GM19395 (cell line): ENCODE measurements around the gene COQ2.
"Not testable (repeated sequence)": the region's sequence is repeated elsewhere in the genome, so short reads cannot be mapped to it uniquely, and the experiment has no call there.

Experiments
- ATAC-seq: cut with Tn5 transposase; IDR thresholded peaks from one replicate; pipeline ENCODE4 v1.9.1; 2021; ENCODE audit warnings: mild to moderate bottlenecking, moderate library complexity; ENCODE audit not compliant: unreplicated experiment

Gene COQ2, protein sequence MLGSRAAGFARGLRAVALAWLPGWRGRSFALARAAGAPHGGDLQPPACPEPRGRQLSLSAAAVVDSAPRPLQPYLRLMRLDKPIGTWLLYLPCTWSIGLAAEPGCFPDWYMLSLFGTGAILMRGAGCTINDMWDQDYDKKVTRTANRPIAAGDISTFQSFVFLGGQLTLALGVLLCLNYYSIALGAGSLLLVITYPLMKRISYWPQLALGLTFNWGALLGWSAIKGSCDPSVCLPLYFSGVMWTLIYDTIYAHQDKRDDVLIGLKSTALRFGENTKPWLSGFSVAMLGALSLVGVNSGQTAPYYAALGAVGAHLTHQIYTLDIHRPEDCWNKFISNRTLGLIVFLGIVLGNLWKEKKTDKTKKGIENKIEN

DNA sequence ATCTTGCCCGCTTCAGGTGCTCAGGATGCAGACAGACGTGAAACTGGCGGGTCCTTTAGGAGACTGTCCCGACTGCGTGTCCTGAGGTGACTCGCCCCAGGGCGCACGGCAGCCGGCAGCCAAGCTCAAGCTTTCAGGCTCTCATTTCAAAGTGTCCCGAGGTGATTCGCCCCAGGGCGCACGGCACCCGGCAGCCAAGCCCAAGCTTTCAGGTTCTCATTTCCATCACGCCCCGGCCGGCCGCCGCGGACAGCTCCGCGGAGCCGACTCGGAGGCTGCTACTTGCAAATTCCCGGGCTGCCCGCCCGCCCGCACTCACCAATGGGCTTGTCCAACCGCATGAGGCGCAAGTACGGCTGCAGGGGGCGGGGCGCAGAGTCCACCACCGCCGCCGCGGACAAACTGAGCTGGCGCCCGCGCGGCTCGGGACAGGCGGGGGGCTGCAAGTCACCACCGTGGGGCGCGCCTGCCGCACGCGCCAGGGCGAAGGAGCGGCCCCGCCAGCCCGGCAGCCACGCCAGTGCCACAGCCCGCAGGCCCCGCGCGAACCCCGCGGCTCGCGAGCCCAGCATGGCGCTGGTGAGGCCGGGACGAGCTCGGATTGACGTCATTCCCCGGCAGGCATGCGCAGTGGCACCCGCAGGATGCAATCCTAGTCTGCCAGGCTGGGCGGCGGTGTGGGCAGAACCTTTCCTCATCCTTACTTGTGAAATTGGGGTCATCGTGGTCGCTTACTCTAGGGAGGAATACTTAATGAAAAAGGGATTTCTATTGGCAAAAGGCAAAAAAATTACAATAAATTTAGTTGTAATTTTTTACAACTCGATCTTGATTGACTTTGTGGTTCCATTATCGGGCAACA is at the start of gene COQ2:
COQ2 (minus strand) TSS at position 606 of the 862 bp plus-strand sequence; CDS start at position 572, 34 bp downstream.
- ATAC-seq: peak; percentile 88

DNA sequence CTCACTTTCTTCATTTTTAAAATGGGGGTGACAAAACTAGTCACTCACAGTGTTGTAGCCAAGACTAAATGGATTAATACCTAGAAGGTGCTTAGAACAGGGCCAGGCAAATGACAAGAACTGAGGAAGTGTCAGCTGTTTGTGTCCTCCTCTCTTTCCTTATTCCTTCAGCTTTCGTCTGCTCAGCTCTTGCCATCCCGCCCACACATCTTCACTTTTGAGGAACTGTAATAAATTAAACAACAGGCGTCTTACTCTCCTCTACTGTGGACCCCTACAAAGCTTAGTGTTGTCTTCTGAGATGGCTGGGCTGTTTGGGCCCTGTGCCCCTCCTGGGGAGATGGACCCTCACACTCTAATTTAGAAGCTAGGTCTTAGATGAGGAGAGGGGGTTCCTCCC is 47.4 kb upstream of the COQ2 start:
- ATAC-seq: no peak

DNA sequence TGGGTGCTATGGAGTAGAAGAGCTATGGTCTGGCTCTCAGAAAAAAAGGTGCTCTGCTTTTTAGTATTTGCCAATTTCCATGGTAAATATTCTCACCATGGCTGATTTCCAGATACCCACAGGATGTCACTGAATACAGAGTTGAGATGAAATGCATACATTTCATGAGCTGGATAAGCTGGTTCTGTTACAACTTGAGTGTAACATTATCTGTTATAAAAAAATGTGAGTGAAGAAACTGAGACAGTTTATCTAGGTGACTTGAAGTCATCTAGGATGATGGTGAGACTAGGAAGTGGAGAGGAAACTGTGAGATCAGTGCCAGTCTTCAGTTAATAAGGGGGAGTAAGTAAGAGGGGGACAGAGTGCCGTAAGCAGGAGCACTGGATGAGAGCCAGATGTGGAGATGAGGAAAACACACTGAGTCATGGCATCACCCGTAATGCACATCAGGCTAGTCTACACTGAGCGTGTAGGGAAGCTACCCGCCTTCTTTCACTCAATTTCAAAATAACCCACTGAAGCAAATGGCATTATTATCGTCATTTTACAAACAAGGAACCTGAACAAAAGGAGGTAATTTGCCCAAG is 45.0 kb upstream of the COQ2 start:
- no peak for ATAC-seq

DNA sequence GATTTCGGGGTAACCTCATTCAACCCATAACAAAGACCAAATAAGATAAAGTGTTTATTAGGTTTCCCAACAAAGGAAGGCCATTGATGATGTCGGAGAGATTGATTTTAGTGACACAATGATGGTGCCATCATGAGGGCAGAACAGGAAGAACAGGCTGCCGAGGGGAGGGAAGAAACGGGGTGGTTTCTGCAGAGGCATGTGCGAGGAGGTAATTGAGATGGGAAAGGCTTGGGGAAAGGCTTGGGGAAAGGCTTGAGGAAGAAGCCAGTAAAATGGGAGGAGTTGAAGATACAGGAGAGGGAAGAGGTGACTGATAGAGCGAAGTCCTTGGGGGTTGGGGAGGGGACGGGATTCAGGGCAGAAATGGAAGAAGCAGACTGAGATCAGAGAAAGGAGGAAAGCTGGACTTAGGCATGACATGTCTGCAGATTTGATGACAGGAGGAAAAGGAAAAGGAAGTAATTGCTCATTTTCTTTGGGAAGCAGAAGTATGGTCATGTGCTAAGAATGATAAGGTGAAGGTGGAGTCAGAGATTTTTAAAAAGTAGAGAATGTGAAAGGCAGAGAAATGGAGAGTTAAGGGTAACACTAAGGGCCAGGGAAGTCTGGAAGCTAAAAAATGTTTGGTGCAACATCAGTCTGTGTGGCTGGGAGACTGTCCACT is 44.1 kb upstream of the COQ2 start:
- no peak for ATAC-seq

DNA sequence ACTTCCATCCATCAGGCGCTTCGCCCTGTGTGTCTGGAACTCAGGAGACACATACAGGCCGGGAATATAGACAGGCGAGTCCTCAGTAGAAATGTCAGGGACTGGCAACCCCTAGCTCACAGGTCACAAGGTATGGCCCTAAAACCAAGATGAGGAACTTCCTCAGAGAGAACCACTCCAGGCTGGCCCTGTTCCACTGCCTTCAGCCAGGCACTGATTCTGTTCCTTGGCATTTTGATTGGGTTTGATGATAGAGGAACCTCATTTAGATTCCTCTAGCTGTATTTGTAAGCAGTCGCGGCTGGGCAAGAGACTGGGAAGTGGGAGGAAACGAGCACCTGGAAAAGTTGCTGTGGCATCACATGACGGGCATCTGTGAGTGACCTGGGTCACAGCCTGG is 41.9 kb upstream of the COQ2 start:
- no peak for ATAC-seq

DNA sequence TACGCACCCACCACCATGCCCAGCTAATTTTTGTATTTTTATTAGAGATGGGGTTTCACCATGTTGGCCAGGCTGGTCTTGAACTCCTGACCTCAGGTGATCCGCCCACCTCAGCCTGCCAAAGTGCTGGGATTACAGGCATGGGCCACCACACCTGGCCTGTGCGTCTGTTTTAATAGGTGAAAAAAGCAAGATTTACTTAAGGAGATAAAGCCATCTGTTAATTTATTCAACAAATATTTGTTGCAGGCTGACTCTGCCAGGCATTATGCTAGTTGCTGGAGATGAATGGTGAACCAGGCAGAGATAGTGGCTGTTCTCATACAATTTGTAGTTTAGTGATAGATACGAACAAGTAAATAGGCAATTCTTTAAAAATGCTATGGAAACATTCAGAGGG is 40.7 kb upstream of the COQ2 start:
- not testable (repeated sequence) for ATAC-seq

DNA sequence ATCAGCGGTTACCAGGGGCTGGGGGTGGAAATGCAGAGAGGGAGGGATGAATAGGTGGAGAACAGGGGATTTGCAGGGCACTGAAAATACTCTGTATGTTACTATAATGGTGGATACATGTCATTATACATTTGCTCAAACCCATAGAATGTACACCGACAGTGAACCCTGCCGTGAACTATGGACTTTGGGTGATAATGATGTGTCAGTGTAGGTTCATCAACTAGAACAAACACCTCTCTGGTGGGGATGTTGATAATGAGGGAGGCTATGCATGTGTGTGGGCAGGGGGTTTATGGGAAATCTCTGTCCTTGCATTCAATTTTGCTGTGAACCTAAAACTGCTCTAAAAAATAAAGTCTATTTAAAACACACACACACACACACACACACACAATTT is 38.5 kb upstream of the COQ2 start:
- ATAC-seq: no peak

DNA sequence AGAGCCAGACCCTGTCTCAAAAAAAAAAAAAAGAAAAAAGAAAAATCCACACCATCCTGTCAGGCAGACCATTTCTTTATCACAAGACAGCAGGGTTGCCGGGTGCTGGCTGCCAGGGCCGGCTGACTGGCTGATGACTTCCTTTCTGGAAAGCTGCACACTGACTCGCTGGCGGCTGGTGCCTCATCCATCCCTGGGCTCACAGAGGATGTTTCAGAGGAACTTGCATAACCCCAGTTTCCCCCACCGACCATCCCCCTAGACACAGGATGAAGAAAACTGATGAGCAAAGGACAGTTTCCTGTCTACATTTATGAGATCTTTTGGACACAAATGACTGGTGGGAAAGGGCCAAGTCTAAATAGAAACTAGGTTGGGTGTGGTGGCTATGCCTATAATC is 36.0 kb upstream of the COQ2 start:
- no peak for ATAC-seq

DNA sequence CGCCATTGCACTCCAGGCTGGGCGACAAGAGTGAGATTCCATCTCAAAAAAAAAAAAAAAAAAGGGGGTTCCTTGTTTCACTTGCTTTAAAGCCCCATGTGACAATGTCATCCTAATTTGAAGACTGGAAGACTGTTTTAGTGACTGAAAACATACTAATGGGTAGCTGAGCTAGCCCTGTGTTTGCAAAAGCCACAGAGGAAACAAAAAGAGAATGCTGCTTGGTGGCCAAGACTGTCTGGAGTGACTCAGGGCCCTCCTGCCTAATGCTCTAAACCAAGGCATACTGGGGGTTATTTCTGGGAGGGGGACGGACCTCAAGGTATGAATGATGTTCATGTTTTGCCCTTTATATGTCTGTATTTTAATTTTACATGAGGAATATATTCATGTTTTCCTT is 34.1 kb upstream of the COQ2 start:
- ATAC-seq: no peak

DNA sequence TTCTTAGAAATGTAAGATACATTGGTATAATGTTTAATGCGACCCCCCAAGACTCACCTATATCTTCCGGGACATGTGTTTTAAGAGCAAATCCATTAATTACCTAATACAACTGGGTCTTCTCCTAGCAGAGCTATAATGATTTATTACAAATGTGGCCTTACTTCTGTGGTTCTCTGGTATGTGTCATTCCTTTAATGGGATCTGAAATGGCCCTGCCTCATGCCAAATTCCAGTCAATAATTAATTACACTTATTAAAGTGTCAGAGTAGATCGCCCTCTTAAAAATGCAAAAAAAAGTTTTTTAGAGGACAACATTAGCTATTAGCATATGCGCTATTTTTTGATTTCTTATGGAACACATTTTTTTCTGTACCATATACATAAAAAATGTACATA is 33.1 kb upstream of the COQ2 start:
- no peak for ATAC-seq

DNA sequence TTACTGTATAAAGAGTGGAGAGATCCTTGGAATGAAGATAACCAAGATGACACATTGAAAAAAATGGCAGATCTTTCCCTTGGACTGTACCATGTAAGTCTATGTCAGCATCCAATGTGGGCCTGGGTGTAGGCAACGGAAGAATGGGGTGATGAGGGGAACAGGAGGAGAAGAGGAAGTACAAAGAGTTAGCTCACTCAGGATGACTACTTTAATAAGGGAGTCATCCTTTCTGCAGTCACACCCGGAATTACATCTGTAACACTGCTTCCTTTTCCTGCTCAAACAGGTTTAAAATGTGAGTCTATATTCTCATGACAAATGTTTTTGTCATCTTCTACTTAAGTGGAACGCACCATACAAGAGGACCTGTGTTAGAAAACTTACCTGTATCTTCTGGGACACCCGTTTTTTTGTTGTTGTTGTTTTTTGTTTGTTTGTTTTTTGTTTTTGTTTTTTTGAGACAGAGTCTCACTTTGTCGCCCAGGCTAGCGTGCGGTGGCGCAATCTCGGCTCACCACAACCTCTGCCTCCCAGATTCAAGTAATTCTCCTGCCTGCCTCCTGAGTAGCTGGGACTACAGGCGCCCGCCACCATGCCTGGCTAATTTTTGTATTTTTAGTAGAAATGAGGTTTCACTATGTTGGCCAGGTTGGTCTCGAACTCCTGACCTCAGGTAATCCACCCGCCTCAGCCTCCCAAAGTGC is 32.0 kb upstream of the COQ2 start:
- no peak for ATAC-seq

DNA sequence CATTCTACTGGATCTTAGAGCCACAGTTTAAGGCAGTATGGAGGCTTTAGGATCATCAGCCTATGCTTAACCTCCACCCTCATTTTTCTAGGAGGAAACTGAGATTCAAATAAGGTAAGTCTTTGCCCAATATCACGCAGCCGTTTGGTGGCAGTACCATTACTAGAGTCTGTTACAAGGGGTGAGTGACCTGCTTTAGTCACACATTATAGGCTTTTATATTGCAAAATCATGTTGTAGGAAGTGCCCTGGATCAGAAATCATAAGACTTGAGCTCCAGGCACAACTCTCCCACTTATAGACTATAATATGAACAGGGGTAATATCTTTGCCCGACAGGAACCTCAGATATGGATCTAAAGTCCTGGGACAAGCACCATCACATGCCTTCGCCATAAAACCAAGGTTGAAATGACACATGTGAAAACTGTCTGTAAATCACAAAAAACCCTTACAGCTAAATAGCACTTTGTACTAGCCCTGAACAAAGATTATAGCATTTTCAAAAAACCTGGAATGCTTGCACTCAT is 30.8 kb upstream of the COQ2 start:
- no peak for ATAC-seq

DNA sequence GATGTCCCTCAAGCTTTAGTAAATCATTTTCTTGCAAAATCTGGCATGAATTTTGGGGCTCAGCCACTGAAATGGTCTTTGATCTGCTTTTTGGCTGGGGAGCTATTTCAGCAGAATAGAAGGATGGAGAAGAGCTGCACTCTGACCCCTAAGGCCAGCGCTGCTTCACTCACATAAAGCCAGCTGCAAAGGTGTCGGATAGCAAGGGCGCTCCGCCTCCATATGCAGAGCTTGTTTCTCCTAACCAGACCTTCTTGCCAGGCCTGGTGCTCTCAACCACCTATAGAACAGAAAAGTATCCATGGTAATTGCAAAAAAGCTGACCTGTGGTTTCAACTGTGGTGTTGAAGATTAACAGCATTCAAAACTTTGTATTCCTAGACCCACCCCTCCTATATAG is 24.1 kb upstream of the COQ2 start:
- ATAC-seq: no peak

DNA sequence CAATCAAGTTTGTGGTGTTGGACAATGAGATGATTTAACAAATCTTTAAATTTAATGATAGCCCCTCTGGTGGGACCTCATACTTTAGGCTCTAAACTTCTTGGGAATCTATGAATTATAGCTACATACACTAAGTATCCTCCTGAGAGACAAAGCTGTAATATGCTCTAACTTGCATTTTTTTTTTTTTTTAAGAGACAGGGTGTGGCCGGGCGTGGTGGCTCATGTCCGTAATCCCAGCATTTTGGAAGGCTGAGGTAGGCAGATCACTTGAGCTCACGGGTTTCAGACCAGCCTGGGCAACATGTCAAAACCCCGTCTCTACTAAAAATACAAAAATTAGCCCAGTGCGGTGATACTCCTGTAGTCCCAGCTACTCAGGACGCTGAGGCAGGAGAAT is 23.3 kb upstream of the COQ2 start:
- no peak for ATAC-seq

DNA sequence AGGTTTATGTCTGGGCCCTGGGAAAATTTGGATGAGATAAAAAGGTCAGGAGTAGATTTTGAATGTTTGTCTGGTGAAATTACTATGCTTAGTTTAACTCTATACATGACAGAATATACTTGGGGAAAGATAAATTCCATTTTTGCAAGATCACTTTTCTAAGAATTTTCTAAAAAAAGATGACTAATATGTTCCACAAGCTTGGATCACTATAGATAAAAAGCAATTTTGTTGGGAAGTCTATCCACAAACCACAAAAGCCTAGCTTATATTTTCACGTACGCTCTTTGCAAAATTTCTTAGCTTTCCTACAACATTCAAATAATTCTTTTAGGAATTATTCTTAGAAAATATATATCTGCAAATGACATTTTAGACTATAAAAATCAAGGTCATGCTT is 20.6 kb upstream of the COQ2 start:
- ATAC-seq: no peak

DNA sequence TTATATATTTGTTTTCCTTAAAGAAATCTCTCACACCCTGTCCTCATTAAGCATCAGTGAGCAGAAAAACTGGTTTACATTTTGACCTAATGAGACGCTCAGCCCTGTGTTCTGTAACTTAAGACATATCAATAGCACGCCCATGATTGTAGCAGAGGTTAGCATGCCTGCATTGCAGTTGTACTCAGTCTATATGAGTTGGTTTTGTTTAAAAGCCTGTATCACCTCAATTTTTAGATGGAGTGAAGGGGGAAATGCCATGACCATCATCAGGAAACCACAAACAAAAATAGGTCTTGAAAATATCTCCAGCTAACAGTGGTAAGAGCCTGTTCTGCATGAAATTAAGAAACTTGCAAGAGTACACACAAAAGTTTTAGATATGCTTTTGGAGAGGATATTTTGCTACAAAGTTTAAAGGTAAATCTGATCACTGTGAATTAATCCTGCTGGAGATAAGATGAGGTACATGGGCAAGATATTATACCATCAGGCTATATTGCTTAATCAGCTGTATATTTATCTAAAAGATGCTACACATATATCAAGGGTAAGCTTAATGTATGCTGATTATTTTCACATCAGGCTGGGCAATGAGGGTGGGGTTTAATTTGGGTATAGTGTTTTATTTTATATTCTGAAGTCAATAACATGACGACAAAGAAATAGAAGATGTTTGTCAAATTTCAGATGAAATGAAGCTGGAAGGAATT is 13.1 kb upstream of the COQ2 start:
- no peak for ATAC-seq

DNA sequence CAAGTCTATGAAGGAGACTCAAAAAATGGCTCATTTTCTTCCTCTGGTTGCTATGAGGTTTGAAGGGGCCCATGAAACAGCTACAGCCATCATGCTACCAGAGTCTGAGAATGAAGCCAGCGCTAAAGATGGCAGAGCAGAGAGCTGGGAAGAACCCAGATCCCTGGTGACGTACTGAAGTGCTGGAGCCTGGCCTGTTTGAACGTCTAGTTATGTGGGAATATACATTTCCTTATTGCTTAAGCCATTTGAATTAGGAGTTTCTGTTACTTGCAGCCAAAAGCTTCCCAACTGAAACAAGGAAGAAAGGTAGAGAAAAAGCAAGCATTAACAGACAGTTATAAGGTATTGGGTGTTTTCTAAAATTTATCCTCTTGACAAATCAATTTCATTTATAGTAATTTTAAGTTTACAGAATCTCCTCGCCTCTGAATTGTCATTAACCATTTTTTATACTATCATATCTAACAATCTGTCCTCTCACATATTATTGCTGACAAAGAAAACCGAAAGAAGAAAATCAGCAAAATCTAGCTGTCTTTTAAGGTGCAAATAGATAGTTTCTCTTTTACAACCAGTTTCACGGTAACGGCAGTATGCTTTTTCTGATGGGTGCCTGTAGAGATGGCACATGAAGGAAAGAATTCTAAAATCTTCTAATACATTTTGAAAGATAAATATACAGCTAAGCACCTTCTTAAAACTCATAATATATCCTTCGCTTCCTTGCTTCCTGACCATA is 8.9 kb upstream of the COQ2 start:
- ATAC-seq: no peak

DNA sequence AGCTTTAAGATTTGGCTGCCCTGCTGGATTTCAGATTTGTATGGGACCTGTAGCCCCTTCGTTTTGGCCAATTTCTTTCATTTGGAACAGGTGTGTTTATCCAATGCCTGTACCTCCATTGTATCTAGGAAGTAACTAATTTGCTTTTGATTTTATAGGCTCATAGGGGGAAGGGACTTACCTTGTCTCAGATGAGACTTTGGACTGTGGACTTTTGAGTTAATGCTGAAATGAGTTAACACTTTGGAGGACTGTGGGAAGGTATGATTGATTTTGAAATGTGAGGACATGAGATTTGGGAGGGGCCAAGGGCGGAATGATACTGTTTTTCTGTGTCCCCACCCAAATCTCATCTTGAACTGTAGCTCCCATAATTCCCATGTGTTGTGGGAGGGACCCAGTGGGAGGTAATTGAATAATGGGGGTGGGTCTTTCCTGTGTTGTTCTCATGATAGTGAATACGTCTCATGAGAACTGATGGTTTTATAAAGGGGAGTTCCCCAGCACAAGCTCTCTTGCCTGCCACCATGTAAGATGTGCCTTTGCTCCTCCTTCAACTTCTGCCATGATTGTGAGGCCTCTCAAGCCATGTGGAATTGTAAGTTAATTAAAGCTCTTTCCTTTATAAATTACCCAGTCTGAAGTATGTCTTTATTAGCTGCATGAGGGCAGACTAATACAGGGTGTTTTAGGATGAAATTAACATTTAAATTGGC is 5.6 kb upstream of the COQ2 start:
- ATAC-seq: not testable (repeated sequence)
